GM19467 (cell line): ENCODE data around the gene FAM161B.
"Not testable (repeated sequence)": the region's sequence is repeated elsewhere in the genome, so short reads cannot be mapped to it uniquely, and the experiment has no call there.

Experiments used
- ATAC-seq: cut with Tn5 transposase; IDR thresholded peaks from one replicate; pipeline ENCODE4 v1.9.1; 2021; ENCODE audit warnings: mild to moderate bottlenecking, moderate library complexity; ENCODE audit not compliant: unreplicated experiment

The FAM161B gene

GRCh38 chr14:73944432-73945158 is 5.3 kb downstream of the FAM161B start:
- ATAC-seq = no peak

- ATAC-seq = no peak
These were observed 6.8 kb downstream of the FAM161B start for GRCh38 chr14:73943083-73943482.

- no peak for ATAC-seq
These were observed 7.7 kb downstream of the FAM161B start for GRCh38 chr14:73942180-73942579.

DNA sequence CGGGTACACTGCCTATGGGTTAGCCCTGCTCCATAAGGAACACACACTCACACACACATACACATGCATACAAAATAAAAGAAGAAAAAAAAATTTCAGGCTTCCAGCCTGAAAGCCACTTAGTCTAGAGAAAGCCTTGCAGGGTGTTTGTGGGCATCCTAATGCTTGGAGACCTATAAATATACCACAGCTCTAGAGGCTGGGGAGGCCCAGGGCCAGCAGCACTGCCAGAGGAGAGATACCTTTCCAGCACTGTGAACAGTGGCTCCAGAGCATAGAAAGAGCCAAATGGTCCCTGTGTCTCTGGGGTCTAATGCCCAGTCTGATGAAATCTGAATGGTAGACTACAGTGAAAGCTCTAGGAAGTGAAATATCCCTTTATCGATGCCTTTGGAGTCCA is 12.9 kb downstream of the FAM161B start:
- ATAC-seq = no peak

DNA sequence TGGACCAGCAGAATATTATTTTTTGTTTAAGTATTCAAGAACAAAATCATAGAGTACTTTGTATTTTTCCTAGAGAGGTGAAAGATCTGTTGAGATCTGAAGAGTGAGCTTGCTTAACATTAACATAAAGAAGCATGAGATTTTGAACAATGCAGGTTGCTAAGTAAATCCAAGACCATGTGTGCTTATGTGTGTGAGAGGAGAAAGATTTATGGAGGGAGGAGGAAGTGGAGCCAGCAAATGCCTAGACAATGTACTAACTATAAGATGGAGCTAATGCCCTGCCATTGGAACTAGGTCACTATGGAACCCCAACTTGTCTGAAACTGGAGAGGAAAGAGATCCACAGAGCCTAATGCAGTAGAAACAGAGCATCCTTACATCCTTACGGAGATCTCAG is 13.3 kb downstream of the FAM161B start:
- ATAC-seq = no peak

DNA sequence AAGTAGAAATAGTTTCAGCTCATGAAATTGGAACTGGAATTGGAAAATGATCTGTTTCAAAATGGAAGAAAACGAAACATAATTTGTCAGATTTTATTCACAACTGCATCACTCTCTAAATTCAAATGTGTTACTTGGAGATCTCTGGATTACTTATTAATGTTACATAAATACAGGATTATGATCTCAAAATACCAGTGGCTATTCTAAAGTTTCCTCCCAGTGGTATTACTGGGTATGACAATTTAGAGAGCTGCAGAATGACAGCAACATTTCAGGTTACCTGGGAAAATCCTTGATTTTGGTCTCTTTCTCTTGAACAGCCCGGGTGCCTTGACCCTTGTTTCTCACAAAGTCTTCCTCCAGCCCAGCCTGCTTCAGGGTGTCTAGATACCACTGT is 14.2 kb downstream of the FAM161B start:
- no peak for ATAC-seq

DNA sequence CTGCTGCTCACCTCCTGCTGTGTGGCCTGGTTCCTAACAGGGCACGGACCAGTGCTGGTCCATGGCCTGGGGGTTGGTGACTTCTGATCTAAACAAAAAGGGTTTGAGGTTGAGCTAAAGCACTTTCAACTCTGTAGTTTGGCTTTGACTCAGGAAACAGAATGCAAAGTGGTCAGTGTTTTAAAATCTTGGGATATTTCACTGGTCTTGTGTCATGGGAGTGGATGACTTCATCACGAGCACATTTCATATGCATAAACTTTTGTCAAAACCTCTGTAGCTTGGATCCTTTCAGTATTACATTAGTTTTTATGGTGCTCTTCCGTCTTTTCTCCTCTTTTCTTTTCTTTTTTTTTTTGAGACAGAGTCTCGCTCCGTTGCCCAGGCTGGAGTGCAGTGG is 25.6 kb downstream of the FAM161B start:
- no peak for ATAC-seq

GRCh38 chr14:73919457-73919856 is 30.4 kb downstream of the FAM161B start:
- not testable (repeated sequence) for ATAC-seq

GRCh38 chr14:73916324-73916723 is 33.6 kb downstream of the FAM161B start:
- no peak for ATAC-seq

GRCh38 chr14:73913256-73913655 is 36.6 kb downstream of the FAM161B start:
- no peak for ATAC-seq

- ATAC-seq = no peak
These were observed 40.2 kb downstream of the FAM161B start for GRCh38 chr14:73909681-73910080.

- no peak for ATAC-seq
These were observed 46.9 kb downstream of the FAM161B start for GRCh38 chr14:73903028-73903427.

DNA sequence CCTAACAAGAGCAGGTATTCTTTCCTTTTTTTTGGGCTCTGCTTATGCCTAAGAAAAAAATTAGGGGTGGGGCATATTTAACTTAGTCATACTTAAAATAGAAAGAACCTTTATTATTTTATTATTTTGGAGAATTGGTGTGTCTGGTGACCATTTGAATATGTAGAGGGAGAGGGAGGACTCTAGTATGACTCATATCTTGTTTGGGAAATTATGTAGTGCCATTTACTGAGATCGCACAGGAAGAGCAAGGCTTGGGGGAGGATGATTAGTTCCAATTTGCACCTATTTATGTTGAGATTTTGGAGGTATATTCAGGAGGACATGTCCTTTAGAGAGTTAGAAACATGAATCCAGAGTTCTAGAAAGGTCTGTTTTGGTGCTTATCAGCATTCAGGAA is 53.4 kb downstream of the FAM161B start:
- ATAC-seq = no peak

- no peak for ATAC-seq
These were observed 54.0 kb downstream of the FAM161B start for GRCh38 chr14:73895939-73896338.

DNA sequence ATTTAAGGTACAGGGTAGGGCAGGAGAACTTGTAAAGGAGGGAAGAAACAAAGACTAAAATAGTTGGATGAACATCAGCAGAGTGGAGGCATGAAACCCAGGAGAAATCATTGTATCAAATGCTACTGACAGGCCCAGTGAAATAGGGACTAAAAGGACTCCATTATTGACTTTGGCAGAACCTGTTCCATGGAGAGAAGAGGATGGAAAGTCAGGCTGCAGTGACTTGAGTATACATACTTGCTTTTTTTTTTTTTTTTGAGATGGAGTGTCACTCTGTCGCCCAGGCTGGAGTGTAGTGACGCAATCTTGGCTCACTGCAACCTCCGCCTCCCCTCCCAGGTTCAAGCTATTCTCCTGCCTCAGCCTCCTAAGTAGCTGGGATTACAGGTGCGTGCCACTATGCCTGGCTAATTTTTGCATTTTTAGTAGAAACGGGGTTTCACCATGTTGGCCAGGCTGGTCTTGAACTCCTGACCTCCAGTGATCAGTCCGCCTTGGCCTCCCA is 55.7 kb downstream of the FAM161B start:
- not testable (repeated sequence) for ATAC-seq

GRCh38 chr14:73889376-73889775 is 60.5 kb downstream of the FAM161B start:
- no peak for ATAC-seq

DNA sequence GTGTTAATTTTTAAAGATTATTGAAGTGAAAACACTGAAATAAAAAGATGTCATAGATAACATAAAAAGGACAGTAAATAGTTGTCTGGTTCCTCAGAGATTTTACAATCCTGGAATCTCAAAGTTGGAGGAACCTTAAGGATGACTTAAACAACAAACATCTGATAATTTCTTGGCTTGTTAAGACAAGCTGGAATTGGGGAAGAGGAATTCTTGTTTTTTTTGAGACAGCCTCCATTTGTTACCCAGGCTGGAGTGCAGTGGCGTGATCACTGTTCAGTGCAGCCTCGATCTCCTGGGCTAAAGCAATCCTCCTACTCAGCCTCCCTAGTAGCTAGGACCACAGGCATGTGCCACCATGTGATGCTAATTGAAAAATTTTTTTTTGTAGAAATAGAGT is 60.9 kb downstream of the FAM161B start:
- ATAC-seq = no peak

DNA sequence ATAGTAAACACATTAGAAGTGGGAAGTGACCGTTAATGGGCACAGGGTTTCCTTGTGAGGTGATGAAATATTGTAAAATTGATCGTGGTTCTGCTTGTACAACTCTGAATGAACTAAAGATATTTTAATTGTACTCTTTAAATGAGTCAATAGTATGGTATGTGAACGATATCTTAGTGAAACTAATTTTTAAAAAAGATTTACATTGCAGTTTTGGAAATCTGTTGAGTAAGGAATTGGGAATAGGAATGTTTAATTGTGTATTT is 61.5 kb downstream of the FAM161B start:
- no peak for ATAC-seq

DNA sequence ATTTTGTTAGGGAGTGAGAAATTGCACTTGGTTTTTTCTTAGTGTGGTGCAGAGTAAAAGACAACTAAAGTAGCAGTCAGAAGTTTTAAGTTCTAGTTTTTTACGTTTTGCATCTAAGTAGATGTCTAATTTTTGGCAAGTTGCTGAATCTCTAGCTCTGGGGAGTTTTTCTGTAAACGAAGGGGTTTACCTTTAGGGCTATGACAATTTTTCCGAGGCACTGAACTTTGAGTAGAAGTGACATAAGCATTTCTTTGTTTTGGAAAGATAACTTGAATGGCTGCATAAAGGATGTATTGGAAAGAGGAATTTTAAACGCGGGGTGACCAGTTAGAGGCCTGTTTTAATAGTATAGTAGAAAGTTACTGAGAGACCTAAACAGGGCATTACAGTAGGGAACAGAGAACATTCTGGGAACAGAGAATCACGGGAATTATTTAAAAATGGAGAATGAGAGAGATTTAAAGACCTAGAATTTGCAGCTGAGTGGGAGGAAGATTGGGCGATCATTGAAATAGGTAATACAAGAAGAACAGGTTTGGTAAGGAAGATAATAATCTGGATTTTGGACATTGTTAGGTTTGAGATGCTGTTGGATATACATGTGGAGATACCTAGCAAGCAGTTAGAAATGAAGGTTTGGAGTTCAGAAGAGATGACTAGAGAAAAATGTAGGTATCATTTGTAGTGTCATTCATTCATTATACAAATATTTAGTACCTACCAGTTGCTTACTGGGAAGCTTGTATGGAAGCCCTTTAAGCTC is 62.0 kb downstream of the FAM161B start:
- no peak for ATAC-seq

DNA sequence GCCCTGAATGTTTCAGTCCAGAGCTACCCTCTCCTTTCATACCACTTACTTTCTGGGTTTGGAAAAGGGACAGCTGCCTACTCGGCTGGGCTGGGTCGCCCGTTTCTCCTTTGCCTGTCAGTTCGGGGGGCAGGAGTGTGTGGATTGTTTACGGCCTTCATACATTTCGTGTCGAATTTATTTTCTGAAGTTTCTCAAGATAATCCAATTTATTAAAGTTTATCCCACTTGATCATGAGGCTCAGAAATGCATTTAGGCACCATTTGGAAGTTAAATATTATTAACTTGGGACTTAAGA is 62.6 kb downstream of the FAM161B start:
- no peak for ATAC-seq

- ATAC-seq = peak; percentile 95
These were observed 63.2 kb downstream of the FAM161B start, which contains the start of gene ZNF410 for GRCh38 chr14:73886449-73887317. Gene ZNF410 (plus strand): TSS chr14:73886859. CDS start chr14:73892176, 5,317 bp downstream.
